ENCODE results near the gene RASAL1.

- TF ChIP-seq CTCF (IDR thresholded peaks at IDR 0.05; ENCODE audit: low read length) (no peak), EZH2 (IDR thresholded peaks at IDR 0.05; ENCODE audit: borderline replicate concordance, low read length) (no peak)
These were observed 75.1 kb downstream of the RASAL1 start for GRCh38 chr12:113060336-113060960.
